SK-N-SH (cell line): ENCODE data around the gene NEURL1. TPM values are rescaled to one million over a fixed set of nuclear protein-coding genes. Genes with fewer than 3 reads are reported as not detected.

Source experiments
- CTCF ChIA-PET: fragments of 300-600, 350-600 bp; formaldehyde crosslinking; extraction: SDS; loops from one replicate; lab custom pipeline; 2021; lab: Yijun Ruan, JAX
- POLR2A ChIA-PET: fragments of 350-600 bp; sonication (Branson Sonifier 250); formaldehyde crosslinking; extraction: SDS; loops from one replicate; lab custom pipeline; 2020; ENCODE audit warnings: antibody characterized with exemption, inconsistent platforms; lab: Yijun Ruan, JAX
- DNase-seq: peaks from one replicate; pipeline ENCODE4 v3.0.0; 2012
- H2AFZ ChIP-seq: fragments of 200-600 bp; sonication (generic); 2 replicates; pipeline ENCODE4 v1.8.1; 2016; ENCODE audit warnings: antibody characterized with exemption, mild to moderate bottlenecking, low read depth
- H3F3A ChIP-seq: fragments of 200-600 bp; sonication (generic); replicated peaks from 2 replicates; pipeline ENCODE3; 2016; ENCODE audit warnings: antibody characterized with exemption, mild to moderate bottlenecking; ENCODE audit not compliant: insufficient read depth
- H3K27ac ChIP-seq, 2 experiments: fragments of 200-500 bp in 1 of 2; fragments of 200-600 bp in 1 of 2; sonication (Bioruptor generic) in 1 of 2; sonication (generic), shearing (Covaris generic) in 1 of 2; 2 replicates each; pipeline versions ENCODE4 v1.5.1 to v1.6.1; 2014 to 2016; ENCODE audit warnings: low read depth in 2 of 2, inconsistent platforms in 1 of 2, low read length in 1 of 2, mild to moderate bottlenecking in 1 of 2, mixed read lengths in 1 of 2
- H3K27me3 ChIP-seq: fragments of 200-600 bp; sonication (generic), shearing (Covaris generic); 2 replicates; pipeline ENCODE4 v1.6.1; 2016; ENCODE audit warnings: mixed run types; ENCODE audit not compliant: insufficient read depth
- H3K36me3 ChIP-seq, 2 experiments: fragments of 200-500 bp in 1 of 2; fragments of 200-600 bp in 1 of 2; sonication (Bioruptor generic) in 1 of 2; sonication (generic) in 1 of 2; replicated peaks in 1 of 2; 2 replicates each; pipeline versions ENCODE3 to v1.5.1; 2014 to 2016; ENCODE audit warnings: low read length in 1 of 2, mild to moderate bottlenecking in 1 of 2; ENCODE audit not compliant: insufficient read depth in 2 of 2, control insufficient read depth in 1 of 2
- H3K4me1 ChIP-seq, 2 experiments: fragments of 200-500 bp in 1 of 2; fragments of 200-600 bp in 1 of 2; sonication (Bioruptor generic) in 1 of 2; sonication (generic), shearing (Covaris generic) in 1 of 2; 2 replicates each; pipeline versions ENCODE4 v1.5.1 to v1.6.1; 2014 to 2016; ENCODE audit warnings: low read depth in 1 of 2, low read length in 1 of 2, mixed run types in 1 of 2; ENCODE audit not compliant: insufficient read depth in 2 of 2, control insufficient read depth in 1 of 2
- H3K4me2 ChIP-seq: fragments of 200-600 bp; sonication (generic), shearing (Covaris generic); 2 replicates; pipeline ENCODE4 v1.6.1; 2017; ENCODE audit warnings: mixed run types
- H3K4me3 ChIP-seq, 2 experiments: fragments of 200-500 bp in 1 of 2; fragments of 200-600 bp in 1 of 2; sonication (Bioruptor generic) in 1 of 2; sonication (generic), shearing (Covaris generic) in 1 of 2; 2 replicates each; pipeline versions ENCODE4 v1.5.1 to v1.8.1; 2014 to 2016; ENCODE audit warnings: low read depth in 2 of 2, inconsistent platforms in 1 of 2, low read length in 1 of 2, mild to moderate bottlenecking in 1 of 2, mixed read lengths in 1 of 2, moderate library complexity in 1 of 2
- H3K79me2 ChIP-seq: fragments of 200-600 bp; sonication (generic); 2 replicates; pipeline ENCODE4 v1.8.1; 2017; ENCODE audit warnings: mild to moderate bottlenecking; ENCODE audit not compliant: insufficient read depth
- H3K9ac ChIP-seq: fragments of 200-600 bp; sonication (generic); 2 replicates; pipeline ENCODE4 v1.6.1; 2017; ENCODE audit warnings: mixed run types
- H3K9me2 ChIP-seq: fragments of 200-600 bp; sonication (generic); 2 replicates; pipeline ENCODE4 v1.6.1; 2017; ENCODE audit warnings: mixed run types
- H3K9me3 ChIP-seq: fragments of 200-600 bp; sonication (generic); 2 replicates; pipeline ENCODE4 v1.6.1; 2017; ENCODE audit warnings: mixed run types, mild to moderate bottlenecking, moderate library complexity
- H4K20me1 ChIP-seq: fragments of 200-600 bp; sonication (generic); 2 replicates; pipeline ENCODE4 v1.6.1; 2017; ENCODE audit warnings: mild to moderate bottlenecking, mixed run types; ENCODE audit not compliant: insufficient read depth
- ELF1 ChIP-seq: IDR thresholded peaks from 2 replicates; pipeline ENCODE4 v1.4.0; 2012
- EP300 ChIP-seq, 2 experiments: IDR thresholded peaks; 2 replicates each; pipeline versions ENCODE4 v1.4.0 to v1.6.1; 2012; ENCODE audit warnings: borderline replicate concordance in 1 of 2, low read depth in 1 of 2, low read length in 1 of 2
- EZH2phosphoT487 ChIP-seq: fragments of 200-600 bp; sonication (generic); IDR thresholded peaks from 2 replicates; pipeline ENCODE4 v1.6.1; 2017; ENCODE audit warnings: low read depth, mixed run types, mild to moderate bottlenecking, antibody characterized with exemption, moderate library complexity, borderline replicate concordance
- FOXJ3 ChIP-seq: sonication (generic); formaldehyde crosslinking; IDR thresholded peaks from 2 replicates; pipeline ENCODE4 v1.5.1; 2020; ENCODE audit warnings: mild to moderate bottlenecking, missing genetic modification reagents
- GABPA ChIP-seq: IDR thresholded peaks from 2 replicates; pipeline ENCODE4 v1.4.0; 2012; ENCODE audit warnings: low read depth, mild to moderate bottlenecking
- JUND ChIP-seq: IDR thresholded peaks from 2 replicates; pipeline ENCODE4 v1.4.0; 2012
- MXI1 ChIP-seq: IDR thresholded peaks from 2 replicates; pipeline ENCODE4 v1.6.1; 2012; ENCODE audit warnings: mild to moderate bottlenecking, low read depth, low read length, improper control_type of control experiment
- NFIC ChIP-seq: IDR thresholded peaks from 2 replicates; pipeline ENCODE4 v1.4.0; 2012; ENCODE audit warnings: borderline replicate concordance
- NRF1 ChIP-seq: IDR thresholded peaks from 2 replicates; pipeline ENCODE4 v1.6.1; 2012; ENCODE audit warnings: low read depth, mild to moderate bottlenecking, low read length
- POLR2AphosphoS5 ChIP-seq: IDR thresholded peaks from 2 replicates; pipeline ENCODE4 v1.6.1; 2012; ENCODE audit warnings: low read depth, low read length
- RCOR1 ChIP-seq: fragments of 150-350 bp; IDR thresholded peaks from 2 replicates; pipeline ENCODE4 v1.6.1; 2017; ENCODE audit warnings: antibody characterized with exemption, low read length
- RFX5 ChIP-seq: IDR thresholded peaks from 2 replicates; pipeline ENCODE4 v1.6.1; 2012; ENCODE audit warnings: mild to moderate bottlenecking, improper control_type of control experiment, low read length
- RXRA ChIP-seq: IDR thresholded peaks from 2 replicates; pipeline ENCODE4 v1.4.0; 2012; ENCODE audit warnings: low read depth, mild to moderate bottlenecking, borderline replicate concordance
- SMC3 ChIP-seq: IDR thresholded peaks from 2 replicates; pipeline ENCODE4 v1.6.1; 2012; ENCODE audit warnings: low read depth, low read length, improper control_type of control experiment
- TCF12 ChIP-seq: IDR thresholded peaks from 2 replicates; pipeline ENCODE4 v1.4.0; 2012
- TEAD4 ChIP-seq: IDR thresholded peaks from 2 replicates; pipeline ENCODE4 v1.4.0; 2012; ENCODE audit warnings: mild to moderate bottlenecking, borderline replicate concordance; ENCODE audit not compliant: insufficient read depth
- WGBS: methylation state at CpG from one replicate; pipeline ENCODE4 v1.1.6; 2017; ENCODE audit warnings: low lambda C conversion rate; 5-methylcytosine and 5-hydroxymethylcytosine counted together
- polyA plus RNA-seq, 3 experiments: library from polyadenylated mRNA; depleted of rRNA; stranded (reverse); fragments of >200 nt; gene quantifications; 2 replicates each; pipeline ENCODE4 v1.2.3, GENCODE V29; 2012
- TF ChIP-seq, protein P1 (sequence below): IDR thresholded peaks from 2 replicates; pipeline ENCODE4 v1.4.0; 2012; ENCODE audit warnings: low read depth, borderline replicate concordance
- TF ChIP-seq, protein P2 (sequence below): fragments of 200-600 bp; sonication (generic); IDR thresholded peaks from 2 replicates; pipeline ENCODE4 v1.6.1; 2017; ENCODE audit warnings: antibody characterized with exemption, mild to moderate bottlenecking, moderate library complexity

The NEURL1 gene
- polyA plus RNA-seq, 1 of the 3 experiments (the other 2 are of a cell fraction): 0.05 TPM

DNA sequence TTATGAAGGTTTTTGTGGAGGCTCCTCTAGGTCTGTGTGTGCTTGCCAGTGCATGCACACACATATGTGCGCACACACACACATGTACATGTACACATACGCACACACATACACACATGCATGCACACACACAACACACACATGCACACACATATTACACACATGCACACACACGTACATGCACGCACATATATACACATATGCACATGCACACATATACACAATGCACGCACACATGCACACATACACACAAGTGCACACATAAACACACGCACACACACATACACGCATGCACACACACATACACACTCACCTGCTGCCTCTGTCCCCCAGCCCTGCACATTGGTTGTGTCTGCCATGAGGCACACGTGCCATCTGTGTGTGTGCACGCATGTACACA lies 66.3 kb downstream of the NEURL1 start:
- Histone ChIP-seq H3K4me3 (no peak overlapping the region), H2AFZ (no peak overlapping the region), H3K9ac (no peak overlapping the region), H3K4me1 (peaks cover 0 to 30% of the 10 kb centered on the region in 2 experiments; a peak in 1 of 4 replicates), H3K9me3 (no peaks in the 10 kb centered on the region), H3K36me3 (no peaks in the 10 kb centered on the region), H3K79me2 (no peaks in the 10 kb centered on the region), H3K27me3 (peaks cover 9% of the 10 kb centered on the region; the same call in 1 of the 2 replicates), H3K4me2 (no peak overlapping the region), H3K27ac (no peak overlapping the region), H4K20me1 (no peaks in the 10 kb centered on the region), H3K9me2 (no peaks in the 10 kb centered on the region), H3F3A (no peaks in the 10 kb centered on the region)
- no peak for DNase-seq
- CTCF ChIA-PET: interaction anchor here (0.6 to 1.3 kb wide), 2 partner anchors 17 to 39 kb away, joined by 3 read pairs; no protein-coding TSS in a partner anchor
- WGBS: 75% methylated on average over 9 of the region's 9 CpGs
- TF ChIP-seq FOXJ3 (CRISPR knock-in tag) (no peak), RCOR1 (no peak), SMC3 (no peak), TCF12 (no peak), GABPA (no peak), JUND (no peak)
- POLR2A ChIA-PET: no interaction called here

DNA sequence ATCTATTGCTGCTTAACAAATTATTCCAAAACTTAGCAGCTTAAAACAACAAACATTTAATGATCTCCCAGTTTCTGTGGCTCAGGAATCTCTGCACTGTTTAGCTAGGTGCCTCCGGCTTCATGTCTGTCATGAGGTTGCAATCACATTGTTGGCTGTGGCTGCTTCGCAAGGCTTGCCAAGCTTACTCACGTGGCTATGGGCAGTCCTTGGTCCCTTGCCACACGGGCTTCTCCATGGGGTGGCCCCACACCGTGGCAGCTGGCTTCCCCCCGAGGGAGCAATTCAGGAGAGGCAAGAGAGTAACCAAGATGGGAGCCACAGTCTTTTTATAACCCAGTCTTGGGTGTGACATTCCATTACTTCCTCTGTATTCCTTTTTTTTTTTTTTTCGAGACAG lies 67.4 kb downstream of the NEURL1 start:
- H3K27ac ChIP-seq: no peak overlapping the region
- H3K9me3 ChIP-seq: no peaks in the 10 kb centered on the region
- H3K4me2 ChIP-seq: no peak overlapping the region
- no peaks in the 10 kb centered on the region for H4K20me1 ChIP-seq
- H2AFZ ChIP-seq: no peak overlapping the region
- H3K9ac ChIP-seq: no peak overlapping the region
- no peaks in the 10 kb centered on the region for H3K79me2 ChIP-seq
- H3K27me3 ChIP-seq: peaks cover 4% of the 10 kb centered on the region; the same call in 1 of the 2 replicates
- ChIA-PET CTCF (interaction anchor here (0.9 to 1.7 kb wide), 7 partner anchors 17 to 145 kb away, joined by 3 to 8 read pairs (median 3); no protein-coding TSS in a partner anchor), POLR2A (no interaction called here)
- H3K36me3 ChIP-seq: no peaks in the 10 kb centered on the region
- DNase-seq: no peak
- H3F3A ChIP-seq: no peaks in the 10 kb centered on the region
- no peaks in the 10 kb centered on the region for H3K9me2 ChIP-seq
- peaks cover 0 to 24% of the 10 kb centered on the region in 2 experiments; a peak in 1 of 4 replicates for H3K4me1 ChIP-seq
- TF ChIP-seq TEAD4 (no peak), GABPA (no peak), RXRA (no peak), EZH2phosphoT487 (no peak), POLR2AphosphoS5 (no peak), ELF1 (no peak), RFX5 (no peak), MXI1 (no peak), NRF1 (no peak), FOXJ3 (CRISPR knock-in tag) (no peak), NFIC (no peak), RCOR1 (no peak), EP300 (IDR thresholded peaks at IDR 0.05; ENCODE audit: borderline replicate concordance in 1 of 2, low read depth in 1 of 2, low read length in 1 of 2) (no peak)
- TF ChIP-seq, protein P1, sequence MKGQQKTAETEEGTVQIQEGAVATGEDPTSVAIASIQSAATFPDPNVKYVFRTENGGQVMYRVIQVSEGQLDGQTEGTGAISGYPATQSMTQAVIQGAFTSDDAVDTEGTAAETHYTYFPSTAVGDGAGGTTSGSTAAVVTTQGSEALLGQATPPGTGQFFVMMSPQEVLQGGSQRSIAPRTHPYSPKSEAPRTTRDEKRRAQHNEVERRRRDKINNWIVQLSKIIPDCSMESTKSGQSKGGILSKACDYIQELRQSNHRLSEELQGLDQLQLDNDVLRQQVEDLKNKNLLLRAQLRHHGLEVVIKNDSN: no peak
- TF ChIP-seq, protein P2, sequence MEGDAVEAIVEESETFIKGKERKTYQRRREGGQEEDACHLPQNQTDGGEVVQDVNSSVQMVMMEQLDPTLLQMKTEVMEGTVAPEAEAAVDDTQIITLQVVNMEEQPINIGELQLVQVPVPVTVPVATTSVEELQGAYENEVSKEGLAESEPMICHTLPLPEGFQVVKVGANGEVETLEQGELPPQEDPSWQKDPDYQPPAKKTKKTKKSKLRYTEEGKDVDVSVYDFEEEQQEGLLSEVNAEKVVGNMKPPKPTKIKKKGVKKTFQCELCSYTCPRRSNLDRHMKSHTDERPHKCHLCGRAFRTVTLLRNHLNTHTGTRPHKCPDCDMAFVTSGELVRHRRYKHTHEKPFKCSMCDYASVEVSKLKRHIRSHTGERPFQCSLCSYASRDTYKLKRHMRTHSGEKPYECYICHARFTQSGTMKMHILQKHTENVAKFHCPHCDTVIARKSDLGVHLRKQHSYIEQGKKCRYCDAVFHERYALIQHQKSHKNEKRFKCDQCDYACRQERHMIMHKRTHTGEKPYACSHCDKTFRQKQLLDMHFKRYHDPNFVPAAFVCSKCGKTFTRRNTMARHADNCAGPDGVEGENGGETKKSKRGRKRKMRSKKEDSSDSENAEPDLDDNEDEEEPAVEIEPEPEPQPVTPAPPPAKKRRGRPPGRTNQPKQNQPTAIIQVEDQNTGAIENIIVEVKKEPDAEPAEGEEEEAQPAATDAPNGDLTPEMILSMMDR: no peak
- H3K4me3 ChIP-seq: no peak overlapping the region
- WGBS: 66% methylated on average over 7 of the region's 7 CpGs
